ENCODE results near the gene HMG20B.

Gene HMG20B

DNA sequence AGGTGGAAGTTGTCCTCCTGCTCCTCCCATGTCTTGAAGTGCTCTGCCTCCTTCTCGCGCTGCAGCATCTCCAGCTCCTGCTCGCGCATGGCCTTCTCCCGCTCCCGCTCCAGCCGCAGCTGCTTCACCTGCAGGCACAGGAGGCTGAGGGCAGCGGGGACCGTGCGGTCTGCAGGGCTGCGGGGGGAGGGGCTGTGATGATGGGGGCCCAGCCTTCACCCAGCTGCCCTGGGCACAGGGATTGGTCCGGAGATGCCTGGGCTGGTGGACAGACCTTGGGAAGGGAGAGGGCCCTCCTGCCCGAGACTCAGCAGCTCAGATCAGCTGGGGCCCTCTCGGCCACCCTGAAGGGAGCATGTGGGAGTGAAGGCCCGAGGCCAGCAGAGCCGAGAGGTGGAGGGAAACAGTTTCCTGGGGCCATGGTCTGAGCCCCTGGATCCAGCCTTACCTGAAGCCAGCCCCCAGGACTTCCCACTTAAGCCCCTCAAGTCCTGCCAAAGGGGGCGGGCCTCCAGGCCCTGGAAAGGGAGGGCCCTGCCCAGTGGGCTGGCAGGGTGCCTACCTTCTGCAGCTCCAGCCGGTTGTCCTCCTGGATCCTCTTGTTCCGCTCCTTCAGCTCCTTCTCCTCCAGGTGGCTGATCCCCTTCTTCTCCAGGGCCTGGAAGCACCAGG is 47.5 kb downstream of the HMG20B start:
- no peak for DNase-seq (ENCODE audit: low spot score)
- FAIRE-seq = no peak

- FAIRE-seq = no peak
- DNase-seq (ENCODE audit: low spot score) = no peak
Observed at GRCh38 chr19:3620817-3621547, 48.2 kb downstream of the HMG20B start.

- DNase-seq (ENCODE audit: low spot score) (no peak), FAIRE-seq (no peak)
Observed at GRCh38 chr19:3621689-3622088, 48.9 kb downstream of the HMG20B start.

DNA sequence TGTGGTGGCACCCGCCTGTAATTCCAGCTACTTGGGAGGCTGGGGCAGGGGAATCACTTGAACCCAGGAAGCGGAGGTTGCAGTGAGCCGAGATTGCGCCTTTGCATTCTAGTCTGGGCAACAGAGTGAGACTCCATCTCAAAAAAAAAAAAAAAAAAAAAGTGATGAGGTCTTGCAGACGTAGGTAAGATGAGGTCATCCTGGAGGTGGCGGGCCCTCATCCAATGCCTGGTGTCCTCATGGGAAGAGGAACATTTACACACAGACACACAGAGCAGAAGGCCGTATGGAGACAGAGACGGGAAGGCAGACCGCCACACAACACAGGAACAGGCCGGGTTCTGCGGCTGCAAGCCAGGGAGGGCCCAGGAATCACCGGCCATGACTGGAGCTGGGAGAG is 49.5 kb downstream of the HMG20B start:
- DNase-seq (ENCODE audit: low spot score) = no peak
- FAIRE-seq = no peak

GRCh38 chr19:3623716-3624115 is 51.0 kb downstream of the HMG20B start:
- no peak for FAIRE-seq
- no peak for DNase-seq (ENCODE audit: low spot score)

- FAIRE-seq (no peak), DNase-seq (ENCODE audit: low spot score) (no peak)
Observed at GRCh38 chr19:3625996-3626472, 53.3 kb downstream of the HMG20B start.

GRCh38 chr19:3626473-3627350 is 54.0 kb downstream of the HMG20B start, which contains the start of gene CACTIN:
Gene CACTIN (minus strand): TSS chr19:3626790. CDS start chr19:3626762, 28 bp downstream.
- DNase-seq (ENCODE audit: low spot score) (peak; percentile 98), FAIRE-seq (peak; percentile 46)

- no peak for FAIRE-seq
Observed at GRCh38 chr19:3627351-3627723, 54.6 kb downstream of the HMG20B start.

More at GRCh38 chr19:3627351-3627723, 54.6 kb downstream of the HMG20B start:
- no peak for DNase-seq (ENCODE audit: low spot score)
